Muscle layer of colon (tissue), 2 donors: ENCODE results near the gene PNPLA7.
"Not testable (repeated sequence)": the region's sequence is repeated elsewhere in the genome, so short reads cannot be mapped to it uniquely, and the experiment has no call there.

Source experiments
- H3K27ac ChIP-seq: one replicate; pipeline ENCODE4 v1.7.0; 2013; ENCODE audit warnings: low read depth, mild to moderate bottlenecking, low read length, moderate library complexity
- H3K27me3 ChIP-seq, 2 donors: one replicate each; pipeline ENCODE4 v1.7.0; 2013; ENCODE audit warnings: low read length in 2 of 2, mild to moderate bottlenecking in 2 of 2; ENCODE audit not compliant: insufficient read depth in 2 of 2, control insufficient read depth in 1 of 2
- H3K36me3 ChIP-seq: one replicate; pipeline ENCODE4 v1.7.0; 2013; ENCODE audit warnings: mild to moderate bottlenecking, low read length; ENCODE audit not compliant: insufficient read depth
- H3K4me1 ChIP-seq: one replicate; pipeline ENCODE4 v1.7.0; 2013; ENCODE audit warnings: mild to moderate bottlenecking, low read length; ENCODE audit not compliant: insufficient read depth
- H3K4me3 ChIP-seq, 2 donors: one replicate each; pipeline ENCODE4 v1.7.0; 2013; ENCODE audit warnings: low read length in 2 of 2, low read depth in 1 of 2, mild to moderate bottlenecking in 1 of 2, moderate library complexity in 1 of 2
- H3K9ac ChIP-seq: one replicate; pipeline ENCODE4 v1.7.0; 2013; ENCODE audit warnings: low read length
- H3K9me3 ChIP-seq: one replicate; pipeline ENCODE4 v1.7.0; 2013; ENCODE audit warnings: mild to moderate bottlenecking, low read length
- donor health status: abdominal sarcoma.
- donor health status: Adenocarcinoma of cecum.

PNPLA7 gene

DNA sequence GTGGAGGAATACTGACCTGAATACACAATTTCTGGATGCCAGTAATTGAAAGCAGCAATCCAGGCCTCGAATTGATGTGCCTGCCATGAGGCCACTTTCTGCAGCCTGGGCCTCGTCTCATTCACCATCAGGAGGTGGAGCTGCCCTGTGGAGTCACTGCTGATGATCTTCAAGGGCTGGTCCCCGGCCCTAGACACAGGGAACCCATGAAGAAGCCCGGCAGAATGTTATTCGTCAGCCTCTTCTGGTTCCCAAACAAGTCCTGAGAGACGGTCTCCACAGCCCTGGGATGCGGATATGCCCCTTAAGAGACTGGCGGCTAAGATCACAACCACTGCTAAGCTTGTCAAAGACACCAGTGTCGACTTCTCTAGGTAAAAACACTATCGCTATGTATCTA lies 24.0 kb upstream of the PNPLA7 start:
- Histone ChIP-seq H3K36me3 (peaks cover 39% of the 10 kb centered on the region), H3K27me3 (no peaks in the 10 kb centered on the region), H3K9ac (no peak overlapping the region), H3K27ac (no peak overlapping the region), H3K9me3 (no peaks in the 10 kb centered on the region), H3K4me3 (no peak overlapping the region), H3K4me1 (peaks cover 21% of the 10 kb centered on the region)

DNA sequence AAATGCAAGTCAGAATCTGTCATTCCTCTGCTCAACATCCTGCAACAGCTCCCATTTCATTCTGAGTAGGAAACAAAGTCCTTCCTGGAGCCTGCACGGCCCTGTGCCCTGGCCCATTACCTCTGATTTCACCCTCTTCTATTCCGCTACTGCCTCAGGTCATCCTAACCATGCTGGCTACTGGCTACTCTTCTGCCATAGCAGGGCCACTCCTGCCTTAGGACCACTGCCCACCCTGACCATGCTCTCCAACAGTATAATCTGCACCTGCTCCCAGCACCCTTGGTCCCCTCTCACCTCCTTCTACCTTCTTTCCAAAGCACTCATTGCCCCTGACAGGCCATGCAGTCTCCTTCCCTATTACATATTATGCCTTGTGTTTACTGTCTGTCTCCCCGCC lies 20.4 kb upstream of the PNPLA7 start:
- H3K4me3 ChIP-seq, result no peak overlapping the region
- peaks cover under 1% of the 10 kb centered on the region for H3K4me1 ChIP-seq
- H3K9me3 ChIP-seq, result no peaks in the 10 kb centered on the region
- no peaks in the 10 kb centered on the region for H3K27me3 ChIP-seq
- no peak overlapping the region for H3K27ac ChIP-seq
- no peak overlapping the region for H3K9ac ChIP-seq
- H3K36me3 ChIP-seq, result peaks cover 38% of the 10 kb centered on the region

DNA sequence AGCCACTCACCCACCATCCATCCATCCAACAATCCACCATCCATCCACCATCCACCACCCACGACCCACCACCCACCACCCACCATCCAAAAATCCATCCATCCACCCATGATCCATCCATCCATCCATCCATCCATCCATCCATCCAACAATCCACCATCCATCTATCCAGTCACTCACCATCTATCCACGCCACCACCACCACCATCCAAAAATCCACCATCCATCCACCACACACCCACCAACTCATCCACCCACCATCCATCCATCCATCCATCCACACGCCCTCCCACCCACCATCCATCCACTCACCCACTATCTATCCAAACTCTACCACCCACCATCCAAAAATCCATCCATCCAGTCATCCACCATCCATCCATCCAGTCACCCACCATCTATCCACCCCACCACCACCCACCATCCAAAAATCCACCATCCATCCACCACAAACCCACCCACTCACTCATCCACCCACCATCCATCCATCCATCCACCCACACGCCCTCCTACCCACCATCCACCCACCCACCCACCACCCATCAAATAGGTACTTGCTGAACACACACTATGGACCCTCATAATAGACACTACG lies 19.5 kb upstream of the PNPLA7 start:
- no peak overlapping the region for H3K27ac ChIP-seq
- H3K9me3 ChIP-seq, result no peaks in the 10 kb centered on the region
- H3K9ac ChIP-seq, result no peak overlapping the region
- no peak overlapping the region for H3K4me3 ChIP-seq
- H3K27me3 ChIP-seq, result no peaks in the 10 kb centered on the region
- H3K36me3 ChIP-seq, result peaks cover 32% of the 10 kb centered on the region
- no peaks in the 10 kb centered on the region for H3K4me1 ChIP-seq

DNA sequence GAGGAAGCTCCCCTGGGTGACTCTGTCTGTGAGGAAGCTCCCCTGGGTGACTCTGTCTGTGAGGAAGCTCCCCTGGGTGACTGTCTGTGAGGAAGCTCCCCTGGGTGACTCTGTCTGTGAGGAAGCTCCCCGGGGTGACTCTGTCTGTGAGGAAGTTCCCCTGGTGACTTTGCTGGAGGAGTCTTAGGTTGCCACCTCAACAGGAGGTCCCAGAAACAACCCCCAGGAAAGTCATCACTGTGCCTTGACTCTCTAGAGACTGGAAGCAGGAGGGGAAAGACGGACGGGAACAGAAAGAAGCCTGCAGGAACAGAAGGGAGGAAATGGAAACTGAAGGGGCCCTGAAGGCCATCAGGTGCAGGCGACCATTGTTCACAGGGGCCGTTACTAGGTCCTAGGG lies 18.2 kb upstream of the PNPLA7 start:
- H3K4me1 ChIP-seq, H3K27ac ChIP-seq, H3K27me3 ChIP-seq, H3K9me3 ChIP-seq, H3K4me3 ChIP-seq, H3K9ac ChIP-seq: not testable (repeated sequence)
- H3K36me3 ChIP-seq, result peaks cover 37% of the 10 kb centered on the region

DNA sequence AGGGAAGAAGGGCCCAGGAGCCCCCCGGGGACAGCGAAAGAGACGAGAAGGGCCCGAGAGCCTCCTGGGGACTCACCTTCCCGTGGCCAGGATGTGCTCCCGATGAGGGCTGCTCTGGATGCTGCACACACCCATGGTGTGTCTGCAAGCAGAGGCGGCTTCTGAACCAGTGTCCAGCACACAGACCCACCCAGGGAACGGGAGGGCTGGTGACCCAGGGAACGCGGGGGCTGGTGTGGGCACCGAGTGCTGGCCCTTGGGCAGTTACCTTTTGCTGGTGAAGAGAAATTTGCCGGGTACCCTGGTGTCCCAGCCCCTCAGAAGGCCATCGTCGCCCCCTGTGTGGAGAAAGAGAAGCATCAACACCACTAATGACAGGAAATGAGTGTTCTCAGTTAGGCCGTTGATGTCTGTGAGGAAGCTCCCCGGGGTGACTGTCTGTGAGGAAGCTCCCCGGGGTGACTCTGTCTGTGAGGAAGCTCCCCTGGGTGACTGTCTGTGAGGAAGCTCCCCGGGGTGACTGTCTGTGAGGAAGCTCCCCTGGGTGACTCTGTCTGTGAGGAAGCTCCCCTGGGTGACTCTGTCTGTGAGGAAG lies 14.7 kb upstream of the PNPLA7 start:
- peaks cover 43% of the 10 kb centered on the region for H3K36me3 ChIP-seq
- no peak overlapping the region for H3K9ac ChIP-seq
- H3K27ac ChIP-seq, result no peak overlapping the region
- no peak overlapping the region for H3K4me3 ChIP-seq
- no peaks in the 10 kb centered on the region for H3K9me3 ChIP-seq
- no peaks in the 10 kb centered on the region for H3K27me3 ChIP-seq
- H3K4me1 ChIP-seq, result no peaks in the 10 kb centered on the region

DNA sequence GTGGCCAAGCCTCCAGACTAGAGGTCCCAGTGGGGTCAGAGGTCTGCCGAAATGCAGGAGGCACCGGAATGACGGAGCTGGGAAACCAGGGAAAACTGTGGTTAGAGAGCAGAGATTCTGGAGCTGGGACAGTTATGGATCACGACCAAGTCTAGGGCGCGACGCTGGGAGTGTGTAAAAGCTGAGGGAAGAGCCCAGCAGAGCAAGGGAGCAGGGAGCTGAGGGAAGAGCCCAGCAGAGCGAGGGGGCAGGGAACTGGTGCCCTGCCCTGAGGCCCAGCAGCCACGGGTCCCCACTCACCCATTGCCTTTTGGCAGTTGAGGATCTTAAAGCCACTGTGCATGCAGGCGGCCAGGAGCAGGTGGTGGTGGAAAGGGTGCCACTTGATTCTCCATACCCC lies 13.9 kb upstream of the PNPLA7 start:
- Histone ChIP-seq H3K27ac (no peak overlapping the region), H3K4me1 (no peaks in the 10 kb centered on the region), H3K36me3 (peaks cover 43% of the 10 kb centered on the region), H3K4me3 (no peak overlapping the region), H3K9ac (no peak overlapping the region), H3K9me3 (no peaks in the 10 kb centered on the region), H3K27me3 (no peaks in the 10 kb centered on the region)

DNA sequence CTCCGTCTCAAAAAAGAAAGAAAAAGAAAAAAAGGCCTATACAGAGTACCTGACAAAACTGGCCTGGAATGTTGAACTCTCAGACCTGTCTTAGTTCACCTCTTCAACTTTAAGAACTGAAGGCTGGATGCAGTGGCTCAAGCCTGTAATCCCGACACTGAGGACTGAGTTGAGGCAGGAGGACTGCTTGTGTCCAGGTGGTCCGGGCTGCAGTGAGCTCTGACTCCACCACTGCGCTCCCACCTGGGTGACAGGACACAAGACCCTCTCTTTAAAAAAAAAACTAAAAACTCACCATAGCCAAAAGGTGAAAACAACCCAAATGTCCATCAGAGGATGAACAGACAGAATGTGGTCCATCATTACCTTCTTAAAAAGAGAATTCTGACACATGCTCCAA lies 7.9 kb upstream of the PNPLA7 start:
- H3K4me3 ChIP-seq, result no peak overlapping the region
- no peaks in the 10 kb centered on the region for H3K9me3 ChIP-seq
- H3K9ac ChIP-seq, result no peak overlapping the region
- H3K27me3 ChIP-seq, result no peaks in the 10 kb centered on the region
- H3K4me1 ChIP-seq, result peaks cover 5% of the 10 kb centered on the region
- no peak overlapping the region for H3K27ac ChIP-seq
- peaks cover 48% of the 10 kb centered on the region for H3K36me3 ChIP-seq

DNA sequence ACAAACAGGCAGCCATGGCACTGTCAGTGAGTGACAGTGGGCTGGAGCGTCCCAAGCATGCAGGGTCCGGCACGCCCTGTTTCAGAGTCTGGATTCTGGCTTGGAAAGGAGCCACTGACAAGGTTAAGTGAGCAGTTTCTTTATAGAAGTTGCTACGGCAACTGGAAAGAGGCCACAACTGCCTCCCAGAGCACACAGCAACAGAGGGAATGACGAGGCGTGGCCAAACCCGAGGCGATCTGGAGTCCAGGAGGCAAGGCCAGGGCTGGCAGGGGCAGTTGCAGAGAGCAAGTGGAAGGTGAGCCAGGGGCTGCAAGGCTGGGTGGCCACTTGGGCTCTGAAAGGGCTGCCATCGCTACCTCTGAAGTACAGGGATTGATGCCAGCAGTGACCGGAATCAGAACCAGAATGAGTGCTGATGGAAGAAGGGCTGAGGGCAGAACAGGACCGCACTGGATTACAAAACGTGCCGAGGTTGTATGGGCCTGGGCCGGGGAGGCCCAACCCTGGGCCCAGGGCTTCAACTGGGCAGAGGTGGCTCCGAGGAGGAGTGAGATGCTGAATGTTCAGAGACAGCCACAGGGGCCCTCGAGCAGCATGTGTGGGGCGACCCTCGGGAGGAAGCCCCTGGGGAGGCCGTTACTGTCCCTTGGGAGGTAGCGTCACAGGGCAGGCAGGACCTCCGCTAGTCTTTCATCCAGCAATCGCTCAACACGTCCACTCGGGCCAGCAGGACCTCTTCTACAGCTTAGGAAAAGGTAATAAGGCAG lies 6.1 kb upstream of the PNPLA7 start:
- Histone ChIP-seq H3K27ac (no peak overlapping the region), H3K27me3 (no peaks in the 10 kb centered on the region), H3K4me1 (peaks cover 5% of the 10 kb centered on the region), H3K9me3 (no peaks in the 10 kb centered on the region), H3K9ac (no peak overlapping the region), H3K4me3 (no peak overlapping the region), H3K36me3 (peaks cover 31% of the 10 kb centered on the region)

DNA sequence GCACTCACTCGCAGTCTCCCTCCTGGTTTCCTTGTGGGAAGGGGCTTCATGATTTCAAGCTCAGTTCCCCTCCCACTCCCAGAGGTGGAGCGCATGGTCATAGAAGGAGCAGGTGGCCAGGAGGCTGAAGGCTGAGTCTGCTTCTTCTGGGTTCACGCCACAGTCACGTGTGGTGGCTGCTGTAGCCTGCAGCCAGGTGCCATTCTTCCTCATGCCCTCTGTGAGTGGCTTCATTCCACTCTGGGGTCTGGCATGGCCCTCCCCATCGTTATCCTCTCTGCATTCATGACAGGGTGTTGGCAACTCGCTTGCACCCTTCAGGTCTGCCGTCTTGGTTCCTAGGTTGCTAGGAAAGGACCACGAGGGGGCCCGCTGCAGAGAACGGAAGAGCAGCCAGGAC lies 5.0 kb upstream of the PNPLA7 start:
- Histone ChIP-seq H3K4me3 (no peak overlapping the region), H3K9ac (no peak overlapping the region), H3K36me3 (peaks cover 28% of the 10 kb centered on the region), H3K27ac (no peak overlapping the region), H3K9me3 (no peaks in the 10 kb centered on the region), H3K4me1 (peaks cover 6% of the 10 kb centered on the region), H3K27me3 (no peaks in the 10 kb centered on the region)

DNA sequence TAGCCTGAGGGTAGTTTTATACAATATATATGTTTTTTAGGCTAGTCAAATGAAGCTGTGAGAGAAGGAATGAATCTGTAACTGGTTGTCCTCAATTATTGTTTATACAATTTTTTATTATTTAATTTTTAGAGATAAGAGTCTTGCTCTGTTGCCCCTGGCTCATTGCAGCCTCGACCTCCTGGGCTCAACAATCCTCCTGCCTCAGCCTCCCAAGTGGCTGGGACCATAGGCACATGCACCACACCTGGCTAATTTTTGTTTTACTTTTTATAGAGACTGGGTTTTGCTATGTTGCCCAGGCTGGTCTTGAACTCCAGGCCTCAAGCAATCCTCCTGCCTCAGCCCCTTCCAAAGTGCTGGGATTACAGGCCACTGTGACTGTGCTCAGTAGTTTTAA lies 4.1 kb upstream of the PNPLA7 start:
- Histone ChIP-seq H3K4me1 (peaks cover 12% of the 10 kb centered on the region), H3K27ac (no peak overlapping the region), H3K27me3 (no peaks in the 10 kb centered on the region), H3K4me3 (no peak overlapping the region), H3K9me3 (no peaks in the 10 kb centered on the region), H3K9ac (no peak overlapping the region), H3K36me3 (peaks cover 28% of the 10 kb centered on the region)

DNA sequence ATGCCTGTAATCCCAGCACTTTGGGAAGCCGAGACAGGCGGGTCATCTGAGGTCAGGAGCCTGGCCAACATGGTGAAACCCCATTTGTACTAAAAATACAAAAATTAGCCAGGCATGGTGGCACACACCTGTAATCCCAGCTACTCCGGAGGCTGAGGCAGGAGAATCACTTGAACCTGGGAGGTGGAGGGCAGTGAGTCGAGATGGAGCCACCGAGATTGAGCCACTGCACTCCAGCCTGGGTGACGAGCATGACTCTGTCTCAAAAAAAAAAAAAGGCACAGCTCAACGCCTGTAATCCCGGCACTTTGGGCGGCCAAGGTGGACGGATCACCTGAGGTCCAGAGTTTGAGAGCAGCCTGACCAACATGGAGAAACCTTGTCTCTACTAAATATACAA lies 3.5 kb upstream of the PNPLA7 start:
- H3K9me3 ChIP-seq, result not testable (repeated sequence)
- H3K36me3 ChIP-seq, result peaks cover 28% of the 10 kb centered on the region

More for the DNA sequence above, 3.5 kb upstream of the PNPLA7 start:
- H3K27ac ChIP-seq, H3K27me3 ChIP-seq, H3K9ac ChIP-seq, H3K4me3 ChIP-seq: not testable (repeated sequence)
- H3K4me1 ChIP-seq, result peaks cover 12% of the 10 kb centered on the region
